Measurements from ENCODE around the gene PRRC2B. TPM values are rescaled to one million over a fixed set of nuclear protein-coding genes. Genes with fewer than 3 reads are reported as not detected.

Gene PRRC2B
- total and polyA plus RNA-seq, 2 of the 13 experiments (the other 11 are each of a cell fraction or from before 2014, with no cell fraction given) = 20.8 to 37.4 TPM

DNA sequence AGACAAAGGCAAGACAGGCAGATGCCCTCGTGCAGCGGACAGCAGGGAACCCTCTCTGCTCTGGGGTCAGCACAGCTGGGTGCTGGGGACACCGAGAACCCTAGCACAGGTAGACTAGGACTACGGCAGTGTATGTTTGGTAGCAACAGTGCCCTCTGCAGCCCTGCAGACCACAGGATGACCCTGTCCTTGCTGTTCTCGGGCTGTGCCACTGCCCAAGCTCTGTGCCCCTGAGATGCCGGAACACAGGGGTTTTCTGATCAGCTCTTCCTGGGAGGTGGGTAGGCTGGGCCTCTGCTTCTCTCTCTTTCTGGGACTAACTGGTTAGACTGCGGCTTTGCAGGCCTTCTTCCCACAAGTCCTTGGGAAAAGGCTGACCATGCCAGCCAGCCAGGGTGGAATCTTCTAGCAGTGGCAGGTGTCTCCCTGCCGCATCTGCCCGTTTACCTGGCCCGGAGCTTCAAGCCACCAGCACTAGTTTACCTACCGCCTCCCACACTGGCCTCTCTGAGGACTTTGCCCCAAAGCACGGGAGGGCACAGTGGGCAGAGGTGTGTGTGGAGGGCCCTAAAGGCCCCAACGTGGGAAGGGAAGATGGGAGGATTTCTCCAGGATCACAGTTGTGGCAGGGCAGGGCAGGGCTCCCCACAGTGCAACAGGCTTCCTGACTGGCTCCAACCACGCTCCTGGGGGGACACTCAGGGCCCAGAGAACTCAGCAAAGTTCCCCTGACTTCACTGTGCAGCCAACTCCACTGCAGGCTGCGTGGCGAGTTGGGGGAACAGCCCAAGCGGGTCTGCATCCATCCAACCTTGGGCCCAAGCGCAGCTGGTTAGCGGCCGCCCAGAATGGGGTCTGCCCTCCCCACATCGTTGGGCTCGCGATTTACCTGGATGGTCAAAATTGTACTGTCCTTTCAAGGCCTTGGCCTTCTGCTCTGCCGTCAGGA is 136.0 kb downstream of the PRRC2B start (continued):
- no peak for TF ChIP-seq TP53 (CRISPR knock-in tag; conservative IDR thresholded peaks at IDR 0.05)
- 0 out of 2 replicates have a peak, but pooled peaks have one; percentile 16 for TF ChIP-seq HOXA3 (CRISPR knock-in tag; IDR thresholded peaks at IDR 0.05)
- TF ChIP-seq ZNF20 (CRISPR knock-in tag; IDR thresholded peaks at IDR 0.05) = no peak
- no peak for TF ChIP-seq NBN (conservative IDR thresholded peaks at IDR 0.05)
- 0 out of 2 replicates have a peak, but pooled peaks have one; percentile 24 for TF ChIP-seq RFXAP (CRISPR knock-in tag; IDR thresholded peaks at IDR 0.05; ENCODE audit: borderline replicate concordance)
- no peak for TF ChIP-seq ZNF431 (CRISPR knock-in tag; IDR thresholded peaks at IDR 0.05; ENCODE audit: borderline replicate concordance, low read depth)
- TF ChIP-seq, protein P1, sequence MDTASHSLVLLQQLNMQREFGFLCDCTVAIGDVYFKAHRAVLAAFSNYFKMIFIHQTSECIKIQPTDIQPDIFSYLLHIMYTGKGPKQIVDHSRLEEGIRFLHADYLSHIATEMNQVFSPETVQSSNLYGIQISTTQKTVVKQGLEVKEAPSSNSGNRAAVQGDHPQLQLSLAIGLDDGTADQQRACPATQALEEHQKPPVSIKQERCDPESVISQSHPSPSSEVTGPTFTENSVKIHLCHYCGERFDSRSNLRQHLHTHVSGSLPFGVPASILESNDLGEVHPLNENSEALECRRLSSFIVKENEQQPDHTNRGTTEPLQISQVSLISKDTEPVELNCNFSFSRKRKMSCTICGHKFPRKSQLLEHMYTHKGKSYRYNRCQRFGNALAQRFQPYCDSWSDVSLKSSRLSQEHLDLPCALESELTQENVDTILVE (CRISPR knock-in tag; IDR thresholded peaks at IDR 0.05) = no peak
- no peak for TF ChIP-seq CBX1 (IDR thresholded peaks at IDR 0.05; ENCODE audit: low read depth)
- TF ChIP-seq, protein P2, sequence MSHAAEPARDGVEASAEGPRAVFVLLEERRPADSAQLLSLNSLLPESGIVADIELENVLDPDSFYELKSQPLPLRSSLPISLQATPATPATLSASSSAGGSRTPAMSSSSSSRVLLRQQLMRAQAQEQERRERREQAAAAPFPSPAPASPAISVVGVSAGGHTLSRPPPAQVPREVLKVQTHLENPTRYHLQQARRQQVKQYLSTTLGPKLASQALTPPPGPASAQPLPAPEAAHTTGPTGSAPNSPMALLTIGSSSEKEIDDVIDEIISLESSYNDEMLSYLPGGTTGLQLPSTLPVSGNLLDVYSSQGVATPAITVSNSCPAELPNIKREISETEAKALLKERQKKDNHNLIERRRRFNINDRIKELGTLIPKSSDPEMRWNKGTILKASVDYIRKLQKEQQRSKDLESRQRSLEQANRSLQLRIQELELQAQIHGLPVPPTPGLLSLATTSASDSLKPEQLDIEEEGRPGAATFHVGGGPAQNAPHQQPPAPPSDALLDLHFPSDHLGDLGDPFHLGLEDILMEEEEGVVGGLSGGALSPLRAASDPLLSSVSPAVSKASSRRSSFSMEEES (CRISPR knock-in tag; IDR thresholded peaks at IDR 0.05) = no peak
- no peak for TF ChIP-seq GATA4 (IDR thresholded peaks at IDR 0.05; ENCODE audit: borderline replicate concordance, low read depth)
- TF ChIP-seq SYNCRIP (IDR thresholded peaks at IDR 0.05; ENCODE audit: insufficient read depth, low read depth, low read length) = no peak
- TF ChIP-seq HOXA9 (CRISPR knock-in tag; IDR thresholded peaks at IDR 0.05; ENCODE audit: borderline replicate concordance) = no peak
- TF ChIP-seq, protein P3, sequence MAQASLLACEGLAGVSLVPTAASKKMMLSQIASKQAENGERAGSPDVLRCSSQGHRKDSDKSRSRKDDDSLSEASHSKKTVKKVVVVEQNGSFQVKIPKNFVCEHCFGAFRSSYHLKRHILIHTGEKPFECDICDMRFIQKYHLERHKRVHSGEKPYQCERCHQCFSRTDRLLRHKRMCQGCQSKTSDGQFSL (CRISPR knock-in tag; IDR thresholded peaks at IDR 0.05) = no peak
- TF ChIP-seq, protein P4, sequence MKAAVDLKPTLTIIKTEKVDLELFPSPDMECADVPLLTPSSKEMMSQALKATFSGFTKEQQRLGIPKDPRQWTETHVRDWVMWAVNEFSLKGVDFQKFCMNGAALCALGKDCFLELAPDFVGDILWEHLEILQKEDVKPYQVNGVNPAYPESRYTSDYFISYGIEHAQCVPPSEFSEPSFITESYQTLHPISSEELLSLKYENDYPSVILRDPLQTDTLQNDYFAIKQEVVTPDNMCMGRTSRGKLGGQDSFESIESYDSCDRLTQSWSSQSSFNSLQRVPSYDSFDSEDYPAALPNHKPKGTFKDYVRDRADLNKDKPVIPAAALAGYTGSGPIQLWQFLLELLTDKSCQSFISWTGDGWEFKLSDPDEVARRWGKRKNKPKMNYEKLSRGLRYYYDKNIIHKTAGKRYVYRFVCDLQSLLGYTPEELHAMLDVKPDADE (CRISPR knock-in tag; IDR thresholded peaks at IDR 0.05) = no peak
- no peak for TF ChIP-seq ELF1 (CRISPR knock-in tag; IDR thresholded peaks at IDR 0.05)
- TF ChIP-seq, protein P5, sequence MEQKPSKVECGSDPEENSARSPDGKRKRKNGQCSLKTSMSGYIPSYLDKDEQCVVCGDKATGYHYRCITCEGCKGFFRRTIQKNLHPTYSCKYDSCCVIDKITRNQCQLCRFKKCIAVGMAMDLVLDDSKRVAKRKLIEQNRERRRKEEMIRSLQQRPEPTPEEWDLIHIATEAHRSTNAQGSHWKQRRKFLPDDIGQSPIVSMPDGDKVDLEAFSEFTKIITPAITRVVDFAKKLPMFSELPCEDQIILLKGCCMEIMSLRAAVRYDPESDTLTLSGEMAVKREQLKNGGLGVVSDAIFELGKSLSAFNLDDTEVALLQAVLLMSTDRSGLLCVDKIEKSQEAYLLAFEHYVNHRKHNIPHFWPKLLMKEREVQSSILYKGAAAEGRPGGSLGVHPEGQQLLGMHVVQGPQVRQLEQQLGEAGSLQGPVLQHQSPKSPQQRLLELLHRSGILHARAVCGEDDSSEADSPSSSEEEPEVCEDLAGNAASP (CRISPR knock-in tag; IDR thresholded peaks at IDR 0.05; ENCODE audit: borderline replicate concordance) = no peak
- TF ChIP-seq, protein P6, sequence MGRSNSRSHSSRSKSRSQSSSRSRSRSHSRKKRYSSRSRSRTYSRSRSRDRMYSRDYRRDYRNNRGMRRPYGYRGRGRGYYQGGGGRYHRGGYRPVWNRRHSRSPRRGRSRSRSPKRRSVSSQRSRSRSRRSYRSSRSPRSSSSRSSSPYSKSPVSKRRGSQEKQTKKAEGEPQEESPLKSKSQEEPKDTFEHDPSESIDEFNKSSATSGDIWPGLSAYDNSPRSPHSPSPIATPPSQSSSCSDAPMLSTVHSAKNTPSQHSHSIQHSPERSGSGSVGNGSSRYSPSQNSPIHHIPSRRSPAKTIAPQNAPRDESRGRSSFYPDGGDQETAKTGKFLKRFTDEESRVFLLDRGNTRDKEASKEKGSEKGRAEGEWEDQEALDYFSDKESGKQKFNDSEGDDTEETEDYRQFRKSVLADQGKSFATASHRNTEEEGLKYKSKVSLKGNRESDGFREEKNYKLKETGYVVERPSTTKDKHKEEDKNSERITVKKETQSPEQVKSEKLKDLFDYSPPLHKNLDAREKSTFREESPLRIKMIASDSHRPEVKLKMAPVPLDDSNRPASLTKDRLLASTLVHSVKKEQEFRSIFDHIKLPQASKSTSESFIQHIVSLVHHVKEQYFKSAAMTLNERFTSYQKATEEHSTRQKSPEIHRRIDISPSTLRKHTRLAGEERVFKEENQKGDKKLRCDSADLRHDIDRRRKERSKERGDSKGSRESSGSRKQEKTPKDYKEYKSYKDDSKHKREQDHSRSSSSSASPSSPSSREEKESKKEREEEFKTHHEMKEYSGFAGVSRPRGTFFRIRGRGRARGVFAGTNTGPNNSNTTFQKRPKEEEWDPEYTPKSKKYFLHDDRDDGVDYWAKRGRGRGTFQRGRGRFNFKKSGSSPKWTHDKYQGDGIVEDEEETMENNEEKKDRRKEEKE (IDR thresholded peaks at IDR 0.05) = no peak
